Activated naive CD8-positive, alpha-beta T cell treated with anti-CD3 and anti-CD28 coated beads, Interleukin-2, amount 50 U/mL, for 24 hours (primary cell): ENCODE data around the gene HDGF.

ENCODE experiments used
- ATAC-seq: fragments of 150-1000 bp; cut with Tn5 transposase; one replicate; pipeline ENCODE4 v1.10.0; 2021
- DNase-seq: peaks from one replicate; pipeline ENCODE4 v3.0.0; 2021
- H3K27ac Mint-ChIP-seq: one replicate; pipeline ENCODE4 v1.8.0; 2021; ENCODE audit warnings: mild to moderate bottlenecking, mixed read lengths
- H3K27me3 Mint-ChIP-seq: one replicate; pipeline ENCODE4 v1.8.0; 2021; ENCODE audit warnings: mixed read lengths
- H3K36me3 Mint-ChIP-seq: one replicate; pipeline ENCODE4 v1.8.0; 2021; ENCODE audit warnings: low read depth, mixed read lengths
- H3K4me1 Mint-ChIP-seq: one replicate; pipeline ENCODE4 v1.8.0; 2021; ENCODE audit warnings: mixed read lengths
- H3K4me3 Mint-ChIP-seq: one replicate; pipeline ENCODE4 v1.8.0; 2021; ENCODE audit warnings: mild to moderate bottlenecking, moderate library complexity, mixed read lengths
- H3K9me3 Mint-ChIP-seq: one replicate; pipeline ENCODE4 v1.8.0; 2021; ENCODE audit warnings: mixed read lengths

HDGF gene

DNA sequence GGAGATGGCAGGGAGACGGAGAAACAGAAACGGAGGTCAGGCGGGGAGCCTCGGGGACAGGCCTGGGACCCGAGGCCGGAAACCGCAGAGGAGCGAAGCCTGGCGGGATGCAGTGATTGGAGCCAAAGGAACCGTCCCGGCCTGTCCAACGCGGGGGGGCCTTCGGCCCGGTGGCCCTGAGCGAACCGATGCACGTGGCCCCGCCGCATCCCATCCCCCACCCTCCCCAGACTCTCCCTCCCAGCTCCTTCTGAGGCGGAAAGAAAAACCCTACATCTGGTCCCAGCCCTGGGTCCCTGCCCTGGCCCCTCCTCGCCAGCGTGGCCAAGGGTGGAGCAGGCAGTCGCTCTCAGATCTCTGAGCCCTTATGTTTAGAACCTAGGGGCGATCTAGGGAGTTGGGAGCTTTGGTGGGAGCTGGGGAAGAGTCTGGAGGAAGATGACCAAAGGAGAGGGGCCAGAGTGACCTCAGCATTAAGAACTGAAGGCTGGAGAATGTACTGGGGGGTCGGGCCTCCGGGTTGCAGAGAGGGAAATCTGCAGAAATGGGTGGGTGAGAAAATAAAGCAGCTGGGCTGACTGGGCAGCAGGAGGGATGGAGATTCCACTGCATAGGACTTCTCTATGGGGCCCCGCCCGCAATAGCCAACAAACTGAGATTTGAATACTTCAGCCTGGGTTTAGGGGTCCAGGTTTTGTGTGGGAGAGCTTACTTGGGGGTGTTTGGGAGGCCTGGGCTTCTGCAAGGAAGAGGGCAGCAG is 44.6 kb downstream of the HDGF start:
- DNase-seq: peak; percentile 25
- no peak for ATAC-seq
- Mint-ChIP-seq H3K36me3 (no peaks in the 10 kb centered on the region), H3K27ac (no peak overlapping the region), H3K4me1 (peaks cover 23% of the 10 kb centered on the region), H3K4me3 (peak overlapping the region; percentile 77), H3K9me3 (no peaks in the 10 kb centered on the region), H3K27me3 (peaks cover 26% of the 10 kb centered on the region)

DNA sequence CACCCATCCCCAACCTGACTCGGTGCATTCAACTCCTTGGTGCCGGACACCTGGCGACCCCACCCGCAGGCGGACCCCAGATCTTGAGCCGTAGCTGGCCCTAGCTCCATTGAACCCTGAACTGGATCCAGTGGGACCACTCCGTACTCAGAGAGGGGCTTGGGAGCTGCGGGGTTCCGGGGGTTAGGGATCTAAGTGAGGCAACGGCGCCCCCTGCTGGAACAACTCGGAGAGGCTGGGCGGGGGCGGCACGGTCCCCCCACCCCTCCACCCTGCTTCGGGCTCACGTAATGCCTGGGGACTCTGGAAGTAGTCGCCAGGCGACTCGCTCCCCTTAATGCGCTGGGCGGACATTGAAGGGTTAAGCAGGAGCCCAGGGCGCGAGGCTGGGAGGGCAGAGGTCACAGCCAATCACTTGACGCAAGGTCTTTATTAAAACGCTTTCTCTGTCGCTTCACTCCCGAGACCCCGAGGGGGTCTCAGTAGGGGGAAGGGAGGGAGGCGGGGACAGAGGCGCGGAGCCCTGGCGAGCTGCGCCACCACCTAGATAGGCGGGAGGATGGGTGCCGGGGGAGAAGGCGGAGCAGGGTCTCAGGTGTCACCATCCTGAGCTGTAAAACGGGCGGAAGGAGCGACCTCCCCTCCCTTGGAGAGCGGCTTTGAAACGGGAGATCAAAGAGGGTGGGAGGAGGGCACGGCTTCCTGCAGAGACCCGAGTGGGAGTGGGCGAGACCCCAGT is 45.4 kb downstream of the HDGF start:
- DNase-seq (peak; percentile 83), ATAC-seq (peak; percentile 56)
- Mint-ChIP-seq H3K4me3 (peak overlapping the region; percentile 77), H3K4me1 (peaks cover 23% of the 10 kb centered on the region), H3K27ac (peak overlapping the region; percentile 59), H3K9me3 (no peaks in the 10 kb centered on the region), H3K36me3 (no peaks in the 10 kb centered on the region), H3K27me3 (peaks cover 29% of the 10 kb centered on the region)

GRCh38 chr1:156705321-156705917 is 46.1 kb downstream of the HDGF start, which contains the start of gene CRABP2:
CRABP2 (minus strand) TSS chr1:156705583; CDS start chr1:156705446, 137 bp downstream.
- no peaks in the 10 kb centered on the region for H3K36me3 Mint-ChIP-seq
- peaks cover 23% of the 10 kb centered on the region for H3K4me1 Mint-ChIP-seq
- H3K4me3 Mint-ChIP-seq: peak within 1 kb of the TSS; percentile 77
- H3K27me3 Mint-ChIP-seq: peaks cover 33% of the 10 kb centered on the region
- peak within 1 kb of the TSS; percentile 59 for H3K27ac Mint-ChIP-seq
- peak; percentile 24 for DNase-seq
- ATAC-seq: peak; percentile 18
- H3K9me3 Mint-ChIP-seq: no peaks in the 10 kb centered on the region

GRCh38 chr1:156704930-156705320 is 46.5 kb downstream of the HDGF start:
- no peaks in the 10 kb centered on the region for H3K9me3 Mint-ChIP-seq
- H3K4me3 Mint-ChIP-seq: peak overlapping the region; percentile 5
- peaks cover 23% of the 10 kb centered on the region for H3K4me1 Mint-ChIP-seq
- no peaks in the 10 kb centered on the region for H3K36me3 Mint-ChIP-seq
- no peak overlapping the region for H3K27ac Mint-ChIP-seq
- peaks cover 33% of the 10 kb centered on the region for H3K27me3 Mint-ChIP-seq
- no peak for ATAC-seq
- peak; percentile 64 for DNase-seq

GRCh38 chr1:156704166-156704711 is 47.2 kb downstream of the HDGF start:
- H3K36me3 Mint-ChIP-seq: no peaks in the 10 kb centered on the region
- no peaks in the 10 kb centered on the region for H3K9me3 Mint-ChIP-seq
- H3K27ac Mint-ChIP-seq: no peak overlapping the region
- ATAC-seq: no peak
- H3K4me1 Mint-ChIP-seq: peaks cover 23% of the 10 kb centered on the region
- no peak for DNase-seq
- H3K4me3 Mint-ChIP-seq: no peak overlapping the region
- H3K27me3 Mint-ChIP-seq: peaks cover 33% of the 10 kb centered on the region

- peaks cover 36% of the 10 kb centered on the region for H3K27me3 Mint-ChIP-seq
- ATAC-seq: no peak
- H3K27ac Mint-ChIP-seq: no peak overlapping the region
- no peak for DNase-seq
- H3K4me3 Mint-ChIP-seq: no peak overlapping the region
- H3K36me3 Mint-ChIP-seq: no peaks in the 10 kb centered on the region
- no peaks in the 10 kb centered on the region for H3K9me3 Mint-ChIP-seq
- H3K4me1 Mint-ChIP-seq: peaks cover 23% of the 10 kb centered on the region
Observed at GRCh38 chr1:156703741-156704140, 47.7 kb downstream of the HDGF start.

DNA sequence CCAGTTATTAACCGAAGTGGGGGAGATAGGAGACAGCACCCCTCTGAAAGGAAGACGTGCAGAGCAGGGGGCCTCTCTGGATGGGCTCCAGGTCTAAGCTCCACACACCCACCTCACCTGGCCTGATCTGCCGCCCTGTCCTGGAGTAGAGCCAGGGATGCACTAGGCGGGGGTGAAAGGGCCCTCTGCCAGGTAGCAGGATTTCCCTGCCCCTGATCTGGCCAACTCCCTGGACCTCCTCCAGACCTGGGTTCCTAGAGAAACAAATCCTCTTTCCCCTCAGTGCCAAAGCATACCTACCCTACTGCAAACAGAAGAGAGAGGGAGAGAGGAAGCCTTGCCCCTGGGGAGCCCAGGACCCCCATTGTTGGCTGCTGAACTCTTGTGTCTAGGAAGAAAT is 48.1 kb downstream of the HDGF start:
- Mint-ChIP-seq H3K4me3 (no peak overlapping the region), H3K9me3 (no peaks in the 10 kb centered on the region), H3K36me3 (no peaks in the 10 kb centered on the region), H3K27me3 (peaks cover 37% of the 10 kb centered on the region), H3K27ac (no peak overlapping the region), H3K4me1 (peaks cover 23% of the 10 kb centered on the region)
- no peak for ATAC-seq
- no peak for DNase-seq

DNA sequence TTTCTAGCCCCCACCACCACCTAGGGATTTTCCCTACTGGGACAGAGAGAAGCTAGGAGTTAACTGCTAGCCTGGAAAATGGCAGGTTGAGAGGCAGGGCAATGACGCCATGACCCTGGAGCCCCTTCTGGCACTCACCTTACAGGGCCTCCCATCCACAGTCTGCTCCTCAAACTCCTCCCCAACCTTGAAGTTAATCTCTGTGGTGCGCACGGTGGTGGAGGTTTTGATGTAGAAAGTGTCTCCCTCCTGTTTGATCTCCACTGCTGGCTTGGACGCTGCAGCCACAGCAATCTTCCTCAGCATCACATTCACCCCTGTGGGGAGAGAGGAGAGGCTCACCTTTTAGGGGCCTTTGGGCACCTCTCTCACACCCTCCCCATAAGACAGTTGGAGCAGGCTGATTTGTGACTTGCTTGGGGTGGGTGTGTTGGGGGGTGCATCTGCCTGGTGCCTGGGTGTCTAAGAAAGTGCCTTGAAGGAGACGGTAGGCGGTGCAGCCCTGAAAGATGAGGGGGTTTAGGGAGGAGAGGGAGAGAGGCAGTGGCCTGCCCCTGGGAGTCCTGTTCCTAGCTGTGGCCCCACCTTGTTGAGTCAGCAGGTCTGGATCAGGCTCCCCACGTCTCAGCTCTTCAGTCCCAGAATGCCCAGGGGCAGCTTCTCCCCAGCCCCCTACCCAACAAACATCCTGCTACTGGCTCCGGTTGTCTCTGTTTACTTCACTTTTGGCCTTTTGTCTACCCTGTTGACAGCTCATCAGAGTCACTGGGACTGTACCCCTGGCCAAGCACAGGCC is 50.5 kb downstream of the HDGF start:
- H3K27me3 Mint-ChIP-seq: peaks cover 38% of the 10 kb centered on the region
- no peak overlapping the region for H3K27ac Mint-ChIP-seq
- no peaks in the 10 kb centered on the region for H3K9me3 Mint-ChIP-seq
- DNase-seq (no peak), ATAC-seq (no peak)
- H3K4me3 Mint-ChIP-seq: no peak overlapping the region
- peaks cover 12% of the 10 kb centered on the region for H3K4me1 Mint-ChIP-seq
- no peaks in the 10 kb centered on the region for H3K36me3 Mint-ChIP-seq

GRCh38 chr1:156698995-156699394 is 52.5 kb downstream of the HDGF start:
- no peak overlapping the region for H3K4me3 Mint-ChIP-seq
- no peaks in the 10 kb centered on the region for H3K36me3 Mint-ChIP-seq
- no peaks in the 10 kb centered on the region for H3K4me1 Mint-ChIP-seq
- H3K27ac Mint-ChIP-seq: no peak overlapping the region
- DNase-seq: no peak
- ATAC-seq: no peak
- peaks cover 35% of the 10 kb centered on the region for H3K27me3 Mint-ChIP-seq
- no peaks in the 10 kb centered on the region for H3K9me3 Mint-ChIP-seq

DNA sequence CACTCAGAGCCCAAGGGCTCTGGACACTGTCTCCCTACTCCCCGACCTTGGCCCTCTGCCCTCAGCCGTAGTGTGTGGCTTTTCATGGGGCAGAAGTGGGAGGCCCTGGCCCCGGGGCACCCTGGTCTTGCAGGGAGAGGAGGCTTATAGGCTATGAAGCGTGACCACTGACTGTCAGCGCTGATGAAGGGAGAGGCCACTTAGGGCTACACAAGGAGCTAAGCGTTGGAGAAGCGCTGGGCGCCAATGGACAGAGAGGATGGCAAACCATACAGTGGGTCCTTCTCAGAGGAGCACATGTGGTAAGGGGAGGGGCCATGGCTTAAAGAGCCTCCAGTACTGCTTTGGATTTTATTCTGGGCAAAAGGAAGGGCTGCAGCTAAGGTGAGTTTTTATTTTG is 54.0 kb downstream of the HDGF start:
- Mint-ChIP-seq H3K4me1 (peaks cover 3% of the 10 kb centered on the region), H3K36me3 (no peaks in the 10 kb centered on the region), H3K4me3 (no peak overlapping the region), H3K27me3 (peaks cover 39% of the 10 kb centered on the region), H3K27ac (no peak overlapping the region), H3K9me3 (no peaks in the 10 kb centered on the region)
- no peak for ATAC-seq
- DNase-seq: no peak

GRCh38 chr1:156696755-156697154 is 54.7 kb downstream of the HDGF start:
- Mint-ChIP-seq H3K27me3 (peaks cover 47% of the 10 kb centered on the region), H3K4me3 (no peak overlapping the region), H3K9me3 (no peaks in the 10 kb centered on the region), H3K36me3 (no peaks in the 10 kb centered on the region), H3K4me1 (peaks cover 9% of the 10 kb centered on the region), H3K27ac (no peak overlapping the region)
- no peak for DNase-seq
- no peak for ATAC-seq

DNA sequence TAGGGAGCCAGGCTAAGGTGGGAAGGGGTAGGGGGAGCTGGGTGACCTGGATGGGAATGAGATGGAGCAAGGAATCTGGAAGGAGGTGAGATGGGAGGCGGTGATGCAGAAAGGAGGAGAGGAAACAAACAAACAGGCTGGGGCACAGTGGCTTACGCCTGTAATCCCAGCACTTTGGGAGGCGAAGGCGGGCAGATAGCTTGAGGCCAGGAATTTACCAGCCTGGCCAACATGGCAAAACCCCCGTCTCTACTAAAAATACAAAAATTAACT is 56.8 kb downstream of the HDGF start:
- Mint-ChIP-seq H3K27ac (no peak overlapping the region), H3K9me3 (no peaks in the 10 kb centered on the region), H3K4me3 (no peak overlapping the region), H3K27me3 (peaks cover 57% of the 10 kb centered on the region), H3K4me1 (peaks cover 10% of the 10 kb centered on the region), H3K36me3 (no peaks in the 10 kb centered on the region)
- DNase-seq (no peak), ATAC-seq (no peak)

- ATAC-seq: no peak
- no peak for DNase-seq
- Mint-ChIP-seq H3K36me3 (no peaks in the 10 kb centered on the region), H3K4me3 (no peak overlapping the region), H3K9me3 (no peaks in the 10 kb centered on the region), H3K27me3 (peaks cover 62% of the 10 kb centered on the region), H3K27ac (no peak overlapping the region), H3K4me1 (peaks cover 13% of the 10 kb centered on the region)
Observed at GRCh38 chr1:156693848-156694689, 57.4 kb downstream of the HDGF start.
